Esophagus muscularis mucosa (tissue), 4 donors: ENCODE measurements around the gene BCL2L14. TPM values are rescaled to one million over a fixed set of nuclear protein-coding genes. Genes with fewer than 3 reads are reported as not detected.

ENCODE experiments used
- DNase-seq: peaks from one replicate; pipeline ENCODE4 v3.0.0-alpha.2; 2017; ENCODE audit errors: extremely low spot score
- H3K27ac ChIP-seq, 4 donors: fragments of 200-600 bp; sonication (generic); replicated peaks in 1 of 4; 1 replicate in 3 of 4; 2 replicates in 1 of 4; pipeline ENCODE4 v1.5.1; 2016 to 2019; ENCODE audit warnings: mild to moderate bottlenecking in 1 of 4
- H3K27me3 ChIP-seq, 4 donors: fragments of 200-600 bp; sonication (generic); one replicate each; pipeline versions ENCODE4 v1.5.1 to v1.6.0; 2016 to 2019
- H3K36me3 ChIP-seq, 4 donors: fragments of 200-600 bp; sonication (generic); one replicate each; pipeline ENCODE4 v1.5.1; 2016 to 2019
- H3K4me1 ChIP-seq, 4 donors: fragments of 200-600 bp; sonication (generic); one replicate each; pipeline ENCODE4 v1.5.1; 2016 to 2019
- H3K4me3 ChIP-seq, 4 donors: fragments of 200-600 bp; sonication (generic); 1 replicate in 2 of 4; 2 replicates in 2 of 4; pipeline ENCODE4 v1.5.1; 2016 to 2019; ENCODE audit warnings: mild to moderate bottlenecking in 4 of 4, moderate library complexity in 1 of 4
- H3K9me3 ChIP-seq, 4 donors: fragments of 200-600 bp; sonication (generic); 1 replicate in 3 of 4; 2 replicates in 1 of 4; pipeline ENCODE4 v1.5.1; 2016 to 2019
- EP300 ChIP-seq: sonication (generic); formaldehyde crosslinking; IDR thresholded peaks from one replicate; pipeline ENCODE4 v1.6.1; 2017; ENCODE audit warnings: antibody characterized with exemption
- POLR2A ChIP-seq: fragments of 450-650 bp; IDR thresholded peaks from one replicate; pipeline ENCODE4 v1.6.1; 2017; ENCODE audit warnings: antibody characterized with exemption, moderate library complexity, mild to moderate bottlenecking, low read depth
- POLR2AphosphoS5 ChIP-seq, 2 donors: sonication (generic); formaldehyde crosslinking; IDR thresholded peaks; one replicate each; pipeline ENCODE4 v1.6.1; 2017; ENCODE audit warnings: antibody characterized with exemption in 2 of 2
- WGBS: methylation state at CpG from one replicate; pipeline ENCODE4 v1.1.5; 2018; 5-methylcytosine and 5-hydroxymethylcytosine counted together
- intact Hi-C: fragments of 100-400 bp; cut with DNase I; formaldehyde crosslinking; loops from one replicate; pipeline ENCODE4 v1.15.1; 2023
- total RNA-seq, 4 donors: library from RNA; depleted of rRNA; stranded (reverse); fragments of >200 nt; gene quantifications; one replicate each; pipeline versions ENCODE4 v1.1.0 to v1.2.1, GENCODE V29; 2016
- TF ChIP-seq, protein P1 (sequence below), 3 experiments: fragments of 200-600 bp in 2 of 3; fragments of 450-650 bp in 1 of 3; sonication (generic) in 2 of 3; IDR thresholded peaks; one replicate each; pipeline ENCODE4 v1.5.1; 2017 to 2019; ENCODE audit warnings: antibody characterized with exemption in 3 of 3, mild to moderate bottlenecking in 2 of 3, moderate library complexity in 1 of 3

BCL2L14 gene
- total RNA-seq, 4 donors from 2014 or later: not detected

GRCh38 chr12:12025799-12026386 is 44.8 kb upstream of the BCL2L14 start:
- H3K4me3 ChIP-seq: no peak overlapping the region
- TF ChIP-seq, protein P1, sequence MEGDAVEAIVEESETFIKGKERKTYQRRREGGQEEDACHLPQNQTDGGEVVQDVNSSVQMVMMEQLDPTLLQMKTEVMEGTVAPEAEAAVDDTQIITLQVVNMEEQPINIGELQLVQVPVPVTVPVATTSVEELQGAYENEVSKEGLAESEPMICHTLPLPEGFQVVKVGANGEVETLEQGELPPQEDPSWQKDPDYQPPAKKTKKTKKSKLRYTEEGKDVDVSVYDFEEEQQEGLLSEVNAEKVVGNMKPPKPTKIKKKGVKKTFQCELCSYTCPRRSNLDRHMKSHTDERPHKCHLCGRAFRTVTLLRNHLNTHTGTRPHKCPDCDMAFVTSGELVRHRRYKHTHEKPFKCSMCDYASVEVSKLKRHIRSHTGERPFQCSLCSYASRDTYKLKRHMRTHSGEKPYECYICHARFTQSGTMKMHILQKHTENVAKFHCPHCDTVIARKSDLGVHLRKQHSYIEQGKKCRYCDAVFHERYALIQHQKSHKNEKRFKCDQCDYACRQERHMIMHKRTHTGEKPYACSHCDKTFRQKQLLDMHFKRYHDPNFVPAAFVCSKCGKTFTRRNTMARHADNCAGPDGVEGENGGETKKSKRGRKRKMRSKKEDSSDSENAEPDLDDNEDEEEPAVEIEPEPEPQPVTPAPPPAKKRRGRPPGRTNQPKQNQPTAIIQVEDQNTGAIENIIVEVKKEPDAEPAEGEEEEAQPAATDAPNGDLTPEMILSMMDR (IDR thresholded peaks at IDR 0.05): no peak
- TF ChIP-seq POLR2AphosphoS5 (IDR thresholded peaks at IDR 0.05): no peak
- TF ChIP-seq POLR2A: no peak
- no peak for TF ChIP-seq EP300
- no peaks in the 10 kb centered on the region for H3K27me3 ChIP-seq
- H3K36me3 ChIP-seq: no peaks in the 10 kb centered on the region
- no peaks in the 10 kb centered on the region for H3K4me1 ChIP-seq
- H3K27ac ChIP-seq: no peak overlapping the region
- intact Hi-C loops: no loop called here
- H3K9me3 ChIP-seq: no peaks in the 10 kb centered on the region
- DNase-seq: peak; percentile 8
- WGBS: 94% methylated on average over 2 of the region's 2 CpGs

DNA sequence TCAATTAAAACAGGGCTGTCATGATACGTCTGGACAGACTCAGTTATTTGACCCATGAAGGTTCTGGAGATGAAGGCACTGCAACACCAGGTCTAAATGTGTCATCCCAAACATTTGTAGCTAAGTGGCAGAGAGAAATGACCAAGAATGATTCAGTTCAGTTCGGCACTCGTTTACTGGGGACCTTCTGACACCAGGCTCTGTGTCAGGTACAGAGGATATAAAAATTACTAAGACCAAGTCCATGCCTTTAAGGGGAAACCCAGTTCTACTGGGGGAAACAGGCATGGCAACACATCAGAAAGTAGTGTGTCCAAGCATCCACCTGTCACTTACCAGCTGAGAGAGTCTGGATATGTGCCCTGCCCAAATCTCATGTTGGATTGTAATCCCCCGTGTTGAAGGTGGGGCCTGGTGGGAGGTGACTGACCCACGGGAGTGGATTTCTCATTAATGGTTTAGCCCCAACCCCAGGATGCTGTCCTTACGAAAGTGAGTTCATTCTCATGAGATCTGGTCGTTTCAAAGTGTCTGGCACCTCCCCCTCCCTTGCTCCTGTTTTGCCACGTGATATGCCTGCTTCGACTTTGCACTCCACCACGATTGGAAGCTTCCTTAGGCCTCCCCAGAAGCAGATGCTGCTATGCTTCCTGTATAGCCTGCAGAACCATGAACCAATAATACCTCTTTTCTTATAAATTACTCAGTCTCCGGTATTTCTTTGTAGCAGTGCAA is 41.9 kb upstream of the BCL2L14 start:
- H3K4me1 ChIP-seq: peaks cover 8 to 12% (median 10%) of the 10 kb centered on the region in 4 donors
- no peak overlapping the region for H3K4me3 ChIP-seq
- intact Hi-C loops: no loop called here
- no peak for TF ChIP-seq POLR2A
- TF ChIP-seq, protein P1 (IDR thresholded peaks at IDR 0.05): no peak
- TF ChIP-seq POLR2AphosphoS5 (IDR thresholded peaks at IDR 0.05): no peak
- TF ChIP-seq EP300: no peak
- H3K9me3 ChIP-seq: no peaks in the 10 kb centered on the region
- 87% methylated on average over 11 of the region's 11 CpGs for WGBS
- DNase-seq: no peak
- no peaks in the 10 kb centered on the region for H3K27me3 ChIP-seq
- H3K36me3 ChIP-seq: no peaks in the 10 kb centered on the region
- no peak overlapping the region for H3K27ac ChIP-seq

DNA sequence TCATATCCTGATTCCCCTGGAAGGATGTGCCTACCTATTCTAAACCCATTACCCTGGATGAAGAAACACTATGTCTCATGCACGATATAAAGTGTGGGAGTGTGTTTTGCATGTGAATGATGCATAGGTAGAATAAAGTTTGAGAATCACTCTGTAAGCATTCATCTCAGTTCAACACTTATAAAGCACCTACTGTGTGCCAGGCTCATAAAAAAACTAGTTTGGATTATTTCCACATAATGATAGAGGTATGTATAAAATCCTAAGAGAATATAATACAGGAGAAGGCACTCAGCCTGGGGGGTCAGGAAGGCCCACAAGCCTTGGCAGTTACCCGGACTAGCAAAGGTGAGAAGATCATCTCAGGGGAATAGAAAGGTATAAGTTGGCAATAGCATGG is 41.1 kb upstream of the BCL2L14 start:
- 100% methylated on average over 2 of the region's 2 CpGs for WGBS
- Histone ChIP-seq H3K27ac (no peak overlapping the region), H3K9me3 (no peaks in the 10 kb centered on the region), H3K27me3 (no peaks in the 10 kb centered on the region), H3K4me3 (no peak overlapping the region), H3K4me1 (peaks cover 8 to 12% (median 10%) of the 10 kb centered on the region in 4 donors), H3K36me3 (no peaks in the 10 kb centered on the region)
- no peak for DNase-seq
- intact Hi-C loops: loop anchor here (5.0 to 10.0 kb wide), 3 partner anchors 145 to 385 kb away; partner anchors contain the start of genes ETV6 and LRP6
- TF ChIP-seq, protein P1 (IDR thresholded peaks at IDR 0.05): no peak
- no peak for TF ChIP-seq EP300
- TF ChIP-seq POLR2AphosphoS5 (IDR thresholded peaks at IDR 0.05): no peak
- TF ChIP-seq POLR2A: no peak

DNA sequence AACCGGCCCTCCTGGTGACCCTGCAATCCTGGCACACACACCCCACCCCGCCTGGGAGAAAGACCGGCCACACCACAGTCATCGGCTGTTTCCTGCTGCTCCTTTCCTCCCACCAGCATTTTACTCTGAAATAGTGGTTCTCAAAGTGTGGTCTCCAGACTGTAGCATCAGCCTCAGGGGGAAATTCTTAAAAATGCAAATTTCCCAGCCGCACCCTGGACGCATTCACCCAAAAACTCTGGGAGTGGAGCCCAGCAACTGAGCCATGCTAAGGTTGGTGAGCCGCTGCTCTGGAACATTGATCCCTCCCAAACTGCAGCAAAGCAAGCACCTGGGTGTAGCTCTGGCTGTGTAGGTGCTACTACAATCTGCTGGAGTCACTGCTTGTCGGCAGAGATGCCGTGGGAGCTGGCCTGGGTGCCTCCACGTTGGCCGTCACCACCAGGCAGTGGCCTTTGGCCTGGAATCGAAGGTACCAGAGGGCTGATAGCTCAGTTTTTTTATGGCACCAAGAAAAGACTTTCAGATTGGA is 38.4 kb upstream of the BCL2L14 start:
- TF ChIP-seq POLR2A: no peak
- no peak for TF ChIP-seq EP300
- no peak for TF ChIP-seq POLR2AphosphoS5 (IDR thresholded peaks at IDR 0.05)
- TF ChIP-seq, protein P1 (IDR thresholded peaks at IDR 0.05): no peak
- Histone ChIP-seq H3K27ac (peak overlapping the region; percentile 75 to 79 (median 78)), H3K9me3 (no peaks in the 10 kb centered on the region), H3K27me3 (no peaks in the 10 kb centered on the region), H3K4me3 (peak overlapping the region in 3 of 4 donors; percentile 46 to 59 (median 47)), H3K36me3 (no peaks in the 10 kb centered on the region), H3K4me1 (peaks cover 8 to 12% (median 10%) of the 10 kb centered on the region in 4 donors)
- intact Hi-C loops: loop anchor here (5.0 to 10.0 kb wide), 3 partner anchors 148 to 388 kb away; partner anchors contain the start of genes ETV6 and LRP6
- DNase-seq: no peak
- WGBS: 83% methylated on average over 10 of the region's 12 CpGs
